HFFc6 (cell line): Measurements from ENCODE around the gene EEF1AKMT2. TPM values are rescaled to one million over a fixed set of nuclear protein-coding genes. Genes with fewer than 3 reads are reported as not detected.

ENCODE experiments used
- DNase-seq: peaks from one replicate; pipeline ENCODE4 v3.0.0-alpha.2; 2018
- H3K27ac Mint-ChIP-seq: 2 replicates; pipeline ENCODE4 v1.8.0; 2020; ENCODE audit warnings: mild to moderate bottlenecking, mixed read lengths
- H3K27me3 Mint-ChIP-seq: 2 replicates; pipeline ENCODE4 v1.8.0; 2021; ENCODE audit warnings: mild to moderate bottlenecking, moderate library complexity, mixed read lengths; ENCODE audit not compliant: insufficient read depth
- H3K36me3 Mint-ChIP-seq: 2 replicates; pipeline ENCODE4 v1.8.0; 2021; ENCODE audit warnings: low read depth, mixed read lengths
- H3K4me1 Mint-ChIP-seq: 2 replicates; pipeline ENCODE4 v1.8.0; 2020; ENCODE audit warnings: low read depth, mixed read lengths
- H3K4me3 Mint-ChIP-seq: 2 replicates; pipeline ENCODE4 v1.8.0; 2020; ENCODE audit warnings: mild to moderate bottlenecking, moderate library complexity, mixed read lengths
- H3K9me3 Mint-ChIP-seq: 2 replicates; pipeline ENCODE4 v1.8.0; 2020; ENCODE audit warnings: mild to moderate bottlenecking, mixed read lengths
- CTCF ChIP-seq: fragments of 200-600 bp; sonication (generic); IDR thresholded peaks from 2 replicates; pipeline ENCODE4 v1.5.0; 2021; ENCODE audit warnings: antibody characterized with exemption, mild to moderate bottlenecking
- total RNA-seq, 6 experiments: library from RNA; stranded (reverse); fragmentation: NEBNext Ultra II Directional; extraction: Animal tissue kit (Norgen Biotek cat#: 25700); gene quantifications; 2 replicates in 1 of 6; 3 replicates in 5 of 6; pipeline ENCODE4 v1.2.3, GENCODE V29; 2021

The EEF1AKMT2 gene
- total RNA-seq, 6 experiments from 2014 or later: 15.8 to 19.5 (median 17.7) TPM

- H3K4me3 Mint-ChIP-seq: no peak overlapping the region
- H3K27me3 Mint-ChIP-seq: peaks cover 1% of the 10 kb centered on the region; the same call in 1 of the 2 replicates
- no peaks in the 10 kb centered on the region for H3K36me3 Mint-ChIP-seq
- peaks cover 8% of the 10 kb centered on the region for H3K4me1 Mint-ChIP-seq
- no peak overlapping the region for H3K27ac Mint-ChIP-seq
- no peaks in the 10 kb centered on the region for H3K9me3 Mint-ChIP-seq
- TF ChIP-seq CTCF: no peak
- no peak for DNase-seq
Observed at GRCh38 chr10:124711145-124711544, 80.5 kb downstream of the EEF1AKMT2 start.

- TF ChIP-seq CTCF: no peak
- Mint-ChIP-seq H3K4me1 (peaks cover 8% of the 10 kb centered on the region), H3K27me3 (peaks cover 1% of the 10 kb centered on the region; the same call in 1 of the 2 replicates), H3K27ac (no peak overlapping the region), H3K4me3 (no peak overlapping the region), H3K36me3 (no peaks in the 10 kb centered on the region), H3K9me3 (no peaks in the 10 kb centered on the region)
- DNase-seq: no peak
Observed at GRCh38 chr10:124710266-124710881, 81.3 kb downstream of the EEF1AKMT2 start.

- no peak for DNase-seq
- H3K27ac Mint-ChIP-seq: no peak overlapping the region
Observed at GRCh38 chr10:124709861-124710260, 81.8 kb downstream of the EEF1AKMT2 start.

GRCh38 chr10:124708922-124709520, 82.7 kb downstream of the EEF1AKMT2 start:
- H3K36me3 Mint-ChIP-seq: no peaks in the 10 kb centered on the region
- DNase-seq: no peak
- no peak for TF ChIP-seq CTCF
- H3K4me1 Mint-ChIP-seq: peaks cover 8% of the 10 kb centered on the region
- H3K27ac Mint-ChIP-seq: peak overlapping the region; percentile 40; the same call in 1 of the 2 replicates
- H3K9me3 Mint-ChIP-seq: no peaks in the 10 kb centered on the region
- H3K4me3 Mint-ChIP-seq: no peak overlapping the region
- H3K27me3 Mint-ChIP-seq: peaks cover 1% of the 10 kb centered on the region; the same call in 1 of the 2 replicates

More at GRCh38 chr10:124709861-124710260, 81.8 kb downstream of the EEF1AKMT2 start:
- H3K36me3 Mint-ChIP-seq: no peaks in the 10 kb centered on the region
- no peaks in the 10 kb centered on the region for H3K9me3 Mint-ChIP-seq
- H3K27me3 Mint-ChIP-seq: peaks cover 1% of the 10 kb centered on the region; the same call in 1 of the 2 replicates
- H3K4me1 Mint-ChIP-seq: peaks cover 8% of the 10 kb centered on the region
- no peak overlapping the region for H3K4me3 Mint-ChIP-seq
- no peak for TF ChIP-seq CTCF

GRCh38 chr10:124708246-124708779, 83.4 kb downstream of the EEF1AKMT2 start:
- H3K4me3 Mint-ChIP-seq: no peak overlapping the region
- DNase-seq: no peak
- no peak overlapping the region for H3K27ac Mint-ChIP-seq
- no peaks in the 10 kb centered on the region for H3K36me3 Mint-ChIP-seq
- no peaks in the 10 kb centered on the region for H3K9me3 Mint-ChIP-seq
- peaks cover 1% of the 10 kb centered on the region; the same call in 1 of the 2 replicates for H3K27me3 Mint-ChIP-seq
- no peak for TF ChIP-seq CTCF
- peaks cover 8% of the 10 kb centered on the region for H3K4me1 Mint-ChIP-seq

Other genes with a start within 250 kb of the EEF1AKMT2 start
- gene FAM53B, start 47.5 kb downstream of the EEF1AKMT2 start, total RNA-seq: 10 to 100 TPM in 5 of 6 experiments, 1 to 10 TPM in 1; 9.3 to 10.6 (median 10.4) TPM
- gene ABRAXAS2, start 9.9 kb upstream of the EEF1AKMT2 start, total RNA-seq: 10 to 100 TPM; 17.3 to 20.6 (median 18.6) TPM
- 10 to 100 TPM; 11.8 to 13.6 (median 12.6) TPM for gene ZRANB1, start 150.2 kb upstream of the EEF1AKMT2 start, total RNA-seq